IMR-90 (cell line): Measurements from ENCODE around the gene RAB3IL1. TPM values are rescaled to one million over a fixed set of nuclear protein-coding genes. Genes with fewer than 3 reads are reported as not detected.

Experiments
- ATAC-seq: fragments of 200-7000 bp; cut with Tn5 transposase; 2 replicates; pipeline ENCODE4 v1.9.1; 2020; ENCODE audit warnings: low read depth, mild to moderate bottlenecking, moderate library complexity
- BruUV-seq: library from RNA; stranded (reverse); fragments of 400-500 nt; replicated peaks from 2 replicates; lab custom pipeline; 2021; lab: Mats Ljungman, UMichigan
- CTCF ChIA-PET: fragments of 300-600 bp; formaldehyde crosslinking; extraction: SDS; loops from one replicate; lab custom pipeline; 2021; ENCODE audit warnings: antibody characterized with exemption; lab: Yijun Ruan, JAX
- POLR2A ChIA-PET: fragments of 300-600 bp; sonication (Branson Sonifier 250); formaldehyde crosslinking; loops from one replicate; lab custom pipeline; 2022; ENCODE audit warnings: antibody characterized with exemption; ENCODE audit not compliant: unreplicated experiment; lab: Charles Lee
- DNase-seq: peaks from one replicate; pipeline ENCODE4 v3.0.0; 2013
- H2AFZ ChIP-seq: replicated peaks from 2 replicates; pipeline ENCODE3; 2013; ENCODE audit warnings: low read length, mild to moderate bottlenecking; ENCODE audit not compliant: poor library complexity
- H2AK5ac ChIP-seq: 2 replicates; pipeline ENCODE4 v1.6.1; 2013; ENCODE audit warnings: low read depth, low read length, inconsistent platforms
- H2AK9ac ChIP-seq: replicated peaks from 2 replicates; pipeline ENCODE3; 2013; ENCODE audit warnings: mild to moderate bottlenecking, low read depth, low read length, moderate library complexity; ENCODE audit not compliant: poor library complexity
- H2BK120ac ChIP-seq: 2 replicates; pipeline ENCODE4 v1.6.1; 2013; ENCODE audit warnings: low read depth, low read length, inconsistent platforms
- H2BK15ac ChIP-seq: 3 replicates; pipeline ENCODE4 v1.6.1; 2013; ENCODE audit warnings: low read depth, low read length, inconsistent platforms
- H2BK20ac ChIP-seq: 2 replicates; pipeline ENCODE4 v1.6.1; 2013; ENCODE audit warnings: low read depth, mild to moderate bottlenecking, inconsistent platforms, low read length, moderate library complexity
- H2BK5ac ChIP-seq: 2 replicates; pipeline ENCODE4 v1.6.1; 2013; ENCODE audit warnings: mild to moderate bottlenecking, low read depth, low read length, inconsistent platforms; ENCODE audit not compliant: poor library complexity, severe bottlenecking
- H3K14ac ChIP-seq: replicated peaks from 2 replicates; pipeline ENCODE4 v1.6.1; 2013; ENCODE audit warnings: low read depth, low read length, inconsistent platforms
- H3K18ac ChIP-seq: 2 replicates; pipeline ENCODE4 v1.6.1; 2013; ENCODE audit warnings: low read depth, low read length, control low read depth
- H3K23ac ChIP-seq: 2 replicates; pipeline ENCODE4 v1.6.1; 2013; ENCODE audit warnings: low read depth, low read length, inconsistent platforms
- H3K27ac ChIP-seq: 2 replicates; pipeline ENCODE4 v1.5.1; 2013; ENCODE audit warnings: mild to moderate bottlenecking, control low read depth, low read length; ENCODE audit not compliant: insufficient read depth
- H3K27me3 ChIP-seq: 2 replicates; pipeline ENCODE4 v1.6.1; 2013; ENCODE audit warnings: low read length; ENCODE audit not compliant: control insufficient read depth, insufficient read depth
- H3K36me3 ChIP-seq: 2 replicates; pipeline ENCODE4 v1.6.1; 2013; ENCODE audit warnings: low read length, mixed read lengths; ENCODE audit not compliant: control insufficient read depth, insufficient read depth
- H3K4ac ChIP-seq: 2 replicates; pipeline ENCODE4 v1.6.1; 2013; ENCODE audit warnings: low read depth, low read length, inconsistent platforms
- H3K4me1 ChIP-seq: 2 replicates; pipeline ENCODE4 v1.6.1; 2013; ENCODE audit warnings: low read length, mixed read lengths; ENCODE audit not compliant: control insufficient read depth, insufficient read depth
- H3K4me2 ChIP-seq: 2 replicates; pipeline ENCODE4 v1.6.1; 2013; ENCODE audit warnings: low read depth, mild to moderate bottlenecking, control low read depth, low read length, moderate library complexity
- H3K4me3 ChIP-seq: 2 replicates; pipeline ENCODE4 v1.5.1; 2013; ENCODE audit warnings: low read depth, mild to moderate bottlenecking, control low read depth, low read length, moderate library complexity; ENCODE audit not compliant: insufficient read depth
- H3K56ac ChIP-seq: 2 replicates; pipeline ENCODE4 v1.6.1; 2013; ENCODE audit warnings: low read length, inconsistent platforms; ENCODE audit not compliant: insufficient read depth; ENCODE audit errors: extremely low read depth
- H3K79me1 ChIP-seq, 2 experiments: 2 replicates each; pipeline ENCODE4 v1.6.1; 2013; ENCODE audit warnings: low read length in 2 of 2, inconsistent platforms in 1 of 2, low read depth in 1 of 2
- H3K9ac ChIP-seq: 2 replicates; pipeline ENCODE4 v1.6.1; 2013; ENCODE audit warnings: low read depth, low read length, control low read depth
- H3K9me1 ChIP-seq: 2 replicates; pipeline ENCODE4 v1.6.1; 2013; ENCODE audit warnings: low read length, inconsistent platforms; ENCODE audit not compliant: insufficient read depth
- H3K9me3 ChIP-seq: 2 replicates; pipeline ENCODE4 v1.6.1; 2013; ENCODE audit warnings: low read length; ENCODE audit not compliant: control insufficient read depth, insufficient read depth
- H4K20me1 ChIP-seq: 2 replicates; pipeline ENCODE4 v1.6.1; 2013; ENCODE audit warnings: low read length, inconsistent platforms; ENCODE audit not compliant: insufficient read depth
- H4K5ac ChIP-seq: 2 replicates; pipeline ENCODE4 v1.6.1; 2013; ENCODE audit warnings: mild to moderate bottlenecking, low read depth, low read length, control low read depth
- H4K8ac ChIP-seq, 2 experiments: 2 replicates each; pipeline ENCODE4 v1.6.1; 2013; ENCODE audit warnings: low read depth in 2 of 2, low read length in 2 of 2, control low read depth in 1 of 2, inconsistent platforms in 1 of 2
- H4K91ac ChIP-seq: 2 replicates; pipeline ENCODE4 v1.6.1; 2013; ENCODE audit warnings: low read depth, low read length, inconsistent platforms; ENCODE audit not compliant: insufficient read depth
- BHLHE40 ChIP-seq: fragments of 150-350 bp; IDR thresholded peaks from 2 replicates; pipeline ENCODE4 v1.6.1; 2016; ENCODE audit warnings: mild to moderate bottlenecking, low read depth, low read length
- CEBPB ChIP-seq: IDR thresholded peaks from 2 replicates; pipeline ENCODE4 v1.6.1; 2012; ENCODE audit warnings: low read depth, low read length, improper control_type of control experiment
- CHD1 ChIP-seq: IDR thresholded peaks from 2 replicates; pipeline ENCODE4 v1.6.1; 2012; ENCODE audit warnings: low read depth, low read length, improper control_type of control experiment
- FOS ChIP-seq: fragments of 150-350 bp; IDR thresholded peaks from 2 replicates; pipeline ENCODE4 v1.6.1; 2016; ENCODE audit warnings: low read depth, low read length
- MAFK ChIP-seq: IDR thresholded peaks from 2 replicates; pipeline ENCODE4 v1.6.1; 2012; ENCODE audit warnings: low read depth, low read length, improper control_type of control experiment
- MAZ ChIP-seq: IDR thresholded peaks from 2 replicates; pipeline ENCODE4 v1.6.1; 2012; ENCODE audit warnings: low read depth, mild to moderate bottlenecking, low read length, improper control_type of control experiment, moderate library complexity, borderline replicate concordance
- MXI1 ChIP-seq: IDR thresholded peaks from 2 replicates; pipeline ENCODE4 v1.6.1; 2012; ENCODE audit warnings: low read depth, mild to moderate bottlenecking, low read length, moderate library complexity, borderline replicate concordance
- NFE2L2 ChIP-seq: fragments of 150-350 bp; IDR thresholded peaks from 2 replicates; pipeline ENCODE4 v1.6.1; 2016; ENCODE audit warnings: low read depth, mild to moderate bottlenecking, low read length
- POLR2A ChIP-seq: IDR thresholded peaks from 2 replicates; pipeline ENCODE4 v1.6.1; 2012; ENCODE audit warnings: mild to moderate bottlenecking, low read depth, low read length
- RAD21 ChIP-seq: IDR thresholded peaks from 2 replicates; pipeline ENCODE4 v1.6.1; 2012; ENCODE audit warnings: low read length, improper control_type of control experiment
- RCOR1 ChIP-seq: IDR thresholded peaks from 2 replicates; pipeline ENCODE4 v1.6.1; 2012; ENCODE audit warnings: mild to moderate bottlenecking, low read length, improper control_type of control experiment; ENCODE audit not compliant: insufficient replicate concordance
- RFX5 ChIP-seq: IDR thresholded peaks from 2 replicates; pipeline ENCODE4 v1.8.0; 2012; ENCODE audit warnings: low read depth, mild to moderate bottlenecking, low read length, moderate library complexity
- SMC3 ChIP-seq: fragments of 150-350 bp; IDR thresholded peaks from 2 replicates; pipeline ENCODE4 v1.6.1; 2016; ENCODE audit warnings: low read depth, mild to moderate bottlenecking, antibody characterized with exemption, low read length, moderate library complexity
- WGBS, 2 experiments: methylation state at CpG; one replicate each; pipeline versions ENCODE4 v1.1.5 to v1.1.7; 2013; ENCODE audit warnings: missing lambda C conversion rate in 2 of 2; ENCODE audit not compliant: insufficient read length in 1 of 2; ENCODE audit errors: extremely low coverage in 2 of 2; 5-methylcytosine and 5-hydroxymethylcytosine counted together
- dilution Hi-C: fragments of 300-500 bp; cut with HindIII; formaldehyde crosslinking; loops from one replicate; pipeline ENCODE4 v1.14.3; 2018; ENCODE audit warnings: low sequenced_read_pairs; ENCODE audit not compliant: unreplicated experiment
- in situ Hi-C: fragments of 300-500 bp; cut with MboI; formaldehyde crosslinking; loops from 3 replicates; pipeline ENCODE4 v1.14.3; 2019; ENCODE audit warnings: low sequenced_read_pairs, inconsistent platforms, mixed read lengths
- intact Hi-C: fragments of 100-400 bp; cut with micrococcal nuclease; formaldehyde crosslinking; loops from 2 replicates; pipeline ENCODE4 v1.10.0; 2022
- polyA plus RNA-seq, 3 experiments: library from polyadenylated mRNA; depleted of rRNA; stranded (reverse); fragments of >200 nt; gene quantifications; 2 replicates each; pipeline ENCODE4 v1.2.3, GENCODE V29; 2012; ENCODE audit warnings: low replicate concordance in 1 of 3
- total RNA-seq: library from RNA; depleted of rRNA; stranded (reverse); fragments of >200 nt; gene quantifications from 2 replicates; pipeline ENCODE4 v1.2.3, GENCODE V29; 2012
- TF ChIP-seq, protein P1 (sequence below): fragments of 150-350 bp; IDR thresholded peaks from 2 replicates; pipeline ENCODE4 v1.6.1; 2016; ENCODE audit warnings: low read depth, mild to moderate bottlenecking, low read length, moderate library complexity, borderline replicate concordance
- TF ChIP-seq, protein P2 (sequence below): conservative IDR thresholded peaks from 2 replicates; pipeline ENCODE4 v1.5.1; 2012; ENCODE audit warnings: mild to moderate bottlenecking, low read depth, low read length, improper control_type of control experiment
- TF ChIP-seq, protein P3 (sequence below): fragments of 150-350 bp; IDR thresholded peaks from 2 replicates; pipeline ENCODE4 v1.6.1; 2017; ENCODE audit warnings: mild to moderate bottlenecking, antibody characterized with exemption, low read length, low read depth

RAB3IL1 gene
- total and polyA plus RNA-seq, 2 of the 4 experiments (the other 2 are of a cell fraction) = 0.72 to 1.9 TPM

DNA sequence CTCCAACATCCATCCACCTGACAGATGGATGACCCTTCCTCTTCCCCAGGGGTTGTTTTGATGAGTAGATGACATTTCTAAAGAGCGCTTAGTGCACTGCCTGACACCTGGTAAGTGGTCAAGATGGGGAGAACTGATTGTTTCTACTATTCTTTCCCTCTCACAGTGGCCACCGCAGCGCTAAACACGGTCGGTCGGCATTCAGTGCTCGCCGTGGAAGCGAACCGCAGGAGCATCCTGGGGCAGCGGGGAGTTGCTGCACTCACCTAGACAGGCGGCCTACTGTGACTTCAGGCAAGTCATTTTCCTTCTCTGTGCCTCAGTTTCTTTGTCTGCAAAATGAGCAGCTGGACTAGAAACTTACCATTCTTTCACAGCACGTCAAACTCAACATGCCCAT is 27.8 kb upstream of the RAB3IL1 start:
- no peak overlapping the region for H4K5ac ChIP-seq
- no peak overlapping the region for H3K4me2 ChIP-seq
- H3K27me3 ChIP-seq = peaks cover 2% of the 10 kb centered on the region
- no peak overlapping the region for H3K56ac ChIP-seq
- H2BK20ac ChIP-seq = no peak overlapping the region
- BruUV-seq = no TSS peak
- no peaks in the 10 kb centered on the region for H3K36me3 ChIP-seq
- DNase-seq = no peak
- H2AK5ac ChIP-seq = no peak overlapping the region
- ChIA-PET POLR2A (no interaction called here), CTCF (interaction anchor here (0.6 to 3.1 kb wide), 2 partner anchors 136 to 247 kb away, joined by 5 to 37 read pairs; no protein-coding TSS in a partner anchor)
- H2BK5ac ChIP-seq = no peak overlapping the region
- TF ChIP-seq RAD21 (no peak), FOS (no peak), RCOR1 (no peak), CHD1 (no peak), SMC3 (no peak), BHLHE40 (no peak), MAFK (no peak), POLR2A (no peak), RFX5 (no peak), CEBPB (no peak), NFE2L2 (no peak), MAZ (no peak), MXI1 (no peak)
- TF ChIP-seq, protein P1, sequence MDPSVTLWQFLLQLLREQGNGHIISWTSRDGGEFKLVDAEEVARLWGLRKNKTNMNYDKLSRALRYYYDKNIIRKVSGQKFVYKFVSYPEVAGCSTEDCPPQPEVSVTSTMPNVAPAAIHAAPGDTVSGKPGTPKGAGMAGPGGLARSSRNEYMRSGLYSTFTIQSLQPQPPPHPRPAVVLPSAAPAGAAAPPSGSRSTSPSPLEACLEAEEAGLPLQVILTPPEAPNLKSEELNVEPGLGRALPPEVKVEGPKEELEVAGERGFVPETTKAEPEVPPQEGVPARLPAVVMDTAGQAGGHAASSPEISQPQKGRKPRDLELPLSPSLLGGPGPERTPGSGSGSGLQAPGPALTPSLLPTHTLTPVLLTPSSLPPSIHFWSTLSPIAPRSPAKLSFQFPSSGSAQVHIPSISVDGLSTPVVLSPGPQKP = no peak
- TF ChIP-seq, protein P2, sequence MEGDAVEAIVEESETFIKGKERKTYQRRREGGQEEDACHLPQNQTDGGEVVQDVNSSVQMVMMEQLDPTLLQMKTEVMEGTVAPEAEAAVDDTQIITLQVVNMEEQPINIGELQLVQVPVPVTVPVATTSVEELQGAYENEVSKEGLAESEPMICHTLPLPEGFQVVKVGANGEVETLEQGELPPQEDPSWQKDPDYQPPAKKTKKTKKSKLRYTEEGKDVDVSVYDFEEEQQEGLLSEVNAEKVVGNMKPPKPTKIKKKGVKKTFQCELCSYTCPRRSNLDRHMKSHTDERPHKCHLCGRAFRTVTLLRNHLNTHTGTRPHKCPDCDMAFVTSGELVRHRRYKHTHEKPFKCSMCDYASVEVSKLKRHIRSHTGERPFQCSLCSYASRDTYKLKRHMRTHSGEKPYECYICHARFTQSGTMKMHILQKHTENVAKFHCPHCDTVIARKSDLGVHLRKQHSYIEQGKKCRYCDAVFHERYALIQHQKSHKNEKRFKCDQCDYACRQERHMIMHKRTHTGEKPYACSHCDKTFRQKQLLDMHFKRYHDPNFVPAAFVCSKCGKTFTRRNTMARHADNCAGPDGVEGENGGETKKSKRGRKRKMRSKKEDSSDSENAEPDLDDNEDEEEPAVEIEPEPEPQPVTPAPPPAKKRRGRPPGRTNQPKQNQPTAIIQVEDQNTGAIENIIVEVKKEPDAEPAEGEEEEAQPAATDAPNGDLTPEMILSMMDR = no peak
- TF ChIP-seq, protein P3, sequence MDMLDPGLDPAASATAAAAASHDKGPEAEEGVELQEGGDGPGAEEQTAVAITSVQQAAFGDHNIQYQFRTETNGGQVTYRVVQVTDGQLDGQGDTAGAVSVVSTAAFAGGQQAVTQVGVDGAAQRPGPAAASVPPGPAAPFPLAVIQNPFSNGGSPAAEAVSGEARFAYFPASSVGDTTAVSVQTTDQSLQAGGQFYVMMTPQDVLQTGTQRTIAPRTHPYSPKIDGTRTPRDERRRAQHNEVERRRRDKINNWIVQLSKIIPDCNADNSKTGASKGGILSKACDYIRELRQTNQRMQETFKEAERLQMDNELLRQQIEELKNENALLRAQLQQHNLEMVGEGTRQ = no peak
- in situ Hi-C loops (loop anchor here (5.0 kb wide), 1 partner anchor 48 kb away; no protein-coding TSS in a partner anchor), intact Hi-C loops (no loop called here), dilution Hi-C loops (no loop called here)
- H3K14ac ChIP-seq = no peak overlapping the region
- peaks cover 4% of the 10 kb centered on the region for H3K9me1 ChIP-seq
- 77% methylated on average over 3 of the region's 13 CpGs; no CpG with 5 or more reads in 1 of the 2 experiments for WGBS, 2 experiments
- no peak overlapping the region for H3K4me3 ChIP-seq
- no peak overlapping the region for H2AK9ac ChIP-seq
- H3K9ac ChIP-seq = no peak overlapping the region
- H4K20me1 ChIP-seq = no peaks in the 10 kb centered on the region
- ATAC-seq = no peak
- H3K4me1 ChIP-seq = peaks cover 8% of the 10 kb centered on the region; the same call in 1 of the 2 replicates
- no peak overlapping the region for H2AFZ ChIP-seq
- H2BK120ac ChIP-seq = no peak overlapping the region
- no peak overlapping the region for H4K8ac ChIP-seq
- H2BK15ac ChIP-seq = no peak overlapping the region
- H3K23ac ChIP-seq = no peak overlapping the region
- H4K91ac ChIP-seq = no peak overlapping the region
- H3K18ac ChIP-seq = no peak overlapping the region
- H3K27ac ChIP-seq = no peak overlapping the region
- no peak overlapping the region for H3K4ac ChIP-seq
- peaks cover 0 to 3% of the 10 kb centered on the region in 2 experiments; a peak in 1 of 4 replicates for H3K79me1 ChIP-seq
- no peaks in the 10 kb centered on the region for H3K9me3 ChIP-seq
